WTC11 (cell line): ENCODE measurements around the gene DPYSL3. TPM values are rescaled to one million over a fixed set of nuclear protein-coding genes. Genes with fewer than 3 reads are reported as not detected.

ENCODE experiments used
- ATAC-seq: fragments of 200-7000 bp; cut with Tn5 transposase; 2 replicates; pipeline ENCODE4 v1.10.0; 2021; ENCODE audit warnings: mild to moderate bottlenecking, moderate library complexity
- CTCF ChIA-PET: fragments of 300-600 bp; sonication (Branson Sonifier 250); formaldehyde crosslinking; loops from one replicate; lab custom pipeline; 2021; ENCODE audit warnings: antibody characterized with exemption; lab: Charles Lee
- POLR2A ChIA-PET: fragments of 350-600 bp; sonication (Branson Sonifier 250); formaldehyde crosslinking; loops from one replicate; lab custom pipeline; 2021; ENCODE audit warnings: antibody characterized with exemption; lab: Charles Lee
- DNase-seq: peaks from one replicate; pipeline ENCODE4 v3.0.0; 2021; ENCODE audit warnings: low spot score
- H3K27ac Mint-ChIP-seq: 2 replicates; pipeline ENCODE4 v1.8.0; 2021; ENCODE audit warnings: mixed read lengths
- H3K27me3 Mint-ChIP-seq: 2 replicates; pipeline ENCODE4 v1.8.0; 2021; ENCODE audit warnings: low read depth, mild to moderate bottlenecking, moderate library complexity, mixed read lengths
- H3K36me3 Mint-ChIP-seq: 2 replicates; pipeline ENCODE4 v1.8.0; 2021; ENCODE audit warnings: mixed read lengths
- H3K4me1 Mint-ChIP-seq: 2 replicates; pipeline ENCODE4 v1.8.0; 2022; ENCODE audit warnings: mixed read lengths
- H3K4me3 Mint-ChIP-seq: 2 replicates; pipeline ENCODE4 v1.8.0; 2021; ENCODE audit warnings: mild to moderate bottlenecking, moderate library complexity, mixed read lengths
- H3K9me3 Mint-ChIP-seq: 2 replicates; pipeline ENCODE4 v1.8.0; 2021; ENCODE audit warnings: mixed read lengths
- AFF4 ChIP-seq: sonication (generic); formaldehyde crosslinking; IDR thresholded peaks from 2 replicates; pipeline ENCODE4 v1.8.1; 2023; ENCODE audit warnings: mild to moderate bottlenecking, missing genetic modification reagents, borderline replicate concordance
- AR ChIP-seq: fragments of 250-450 bp; sonication (Bioruptor Pico); IDR thresholded peaks from 2 replicates; pipeline ENCODE4 v1.9.0; 2021; ENCODE audit warnings: mild to moderate bottlenecking
- ERG ChIP-seq: fragments of 250-450 bp; sonication (Bioruptor Pico); IDR thresholded peaks from 2 replicates; pipeline ENCODE4 v1.8.0; 2021; ENCODE audit warnings: mild to moderate bottlenecking
- FOXJ3 ChIP-seq: sonication (generic); formaldehyde crosslinking; IDR thresholded peaks from 2 replicates; pipeline ENCODE4 v1.9.0; 2021; ENCODE audit warnings: missing genetic modification reagents, mild to moderate bottlenecking, borderline replicate concordance
- NFYB ChIP-seq: sonication (generic); formaldehyde crosslinking; conservative IDR thresholded peaks from 2 replicates; pipeline ENCODE4 v1.8.0; 2022; ENCODE audit warnings: low read depth, missing genetic modification reagents
- NR2C2 ChIP-seq: sonication (generic); formaldehyde crosslinking; IDR thresholded peaks from 2 replicates; pipeline ENCODE4 v1.8.0; 2022; ENCODE audit warnings: mild to moderate bottlenecking, missing genetic modification reagents
- SMAD4 ChIP-seq: sonication (generic); formaldehyde crosslinking; IDR thresholded peaks from 2 replicates; pipeline ENCODE4 v1.8.0; 2022; ENCODE audit warnings: mild to moderate bottlenecking, missing genetic modification reagents
- SP1 ChIP-seq: sonication (generic); formaldehyde crosslinking; conservative IDR thresholded peaks from 2 replicates; pipeline ENCODE4 v1.8.1; 2022; ENCODE audit warnings: missing genetic modification reagents
- TEAD1 ChIP-seq: sonication (generic); formaldehyde crosslinking; IDR thresholded peaks from 2 replicates; pipeline ENCODE4 v1.8.0; 2022; ENCODE audit warnings: mild to moderate bottlenecking, missing genetic modification reagents
- ZNF138 ChIP-seq: sonication (generic); formaldehyde crosslinking; conservative IDR thresholded peaks from 2 replicates; pipeline ENCODE4 v1.8.1; 2022; ENCODE audit warnings: mild to moderate bottlenecking, moderate library complexity, missing genetic modification reagents
- ZNF416 ChIP-seq: fragments of 250-450 bp; sonication (Bioruptor Pico); IDR thresholded peaks from 2 replicates; pipeline ENCODE4 v1.9.0; 2021; ENCODE audit warnings: mild to moderate bottlenecking, inconsistent platforms
- total RNA-seq: library from RNA; stranded (reverse); gene quantifications from 3 replicates; pipeline ENCODE4 v1.2.3, GENCODE V29; 2021
- TF ChIP-seq, protein P1 (sequence below): sonication (generic); formaldehyde crosslinking; IDR thresholded peaks from 2 replicates; pipeline ENCODE4 v1.8.1; 2022; ENCODE audit warnings: mild to moderate bottlenecking, moderate library complexity, missing genetic modification reagents
- TF ChIP-seq, protein P2 (sequence below): sonication (generic); formaldehyde crosslinking; IDR thresholded peaks from 2 replicates; pipeline ENCODE4 v1.8.0; 2022; ENCODE audit warnings: mild to moderate bottlenecking, missing genetic modification reagents

The DPYSL3 gene
- total RNA-seq, 1 experiment from 2014 or later: 358 TPM

DNA sequence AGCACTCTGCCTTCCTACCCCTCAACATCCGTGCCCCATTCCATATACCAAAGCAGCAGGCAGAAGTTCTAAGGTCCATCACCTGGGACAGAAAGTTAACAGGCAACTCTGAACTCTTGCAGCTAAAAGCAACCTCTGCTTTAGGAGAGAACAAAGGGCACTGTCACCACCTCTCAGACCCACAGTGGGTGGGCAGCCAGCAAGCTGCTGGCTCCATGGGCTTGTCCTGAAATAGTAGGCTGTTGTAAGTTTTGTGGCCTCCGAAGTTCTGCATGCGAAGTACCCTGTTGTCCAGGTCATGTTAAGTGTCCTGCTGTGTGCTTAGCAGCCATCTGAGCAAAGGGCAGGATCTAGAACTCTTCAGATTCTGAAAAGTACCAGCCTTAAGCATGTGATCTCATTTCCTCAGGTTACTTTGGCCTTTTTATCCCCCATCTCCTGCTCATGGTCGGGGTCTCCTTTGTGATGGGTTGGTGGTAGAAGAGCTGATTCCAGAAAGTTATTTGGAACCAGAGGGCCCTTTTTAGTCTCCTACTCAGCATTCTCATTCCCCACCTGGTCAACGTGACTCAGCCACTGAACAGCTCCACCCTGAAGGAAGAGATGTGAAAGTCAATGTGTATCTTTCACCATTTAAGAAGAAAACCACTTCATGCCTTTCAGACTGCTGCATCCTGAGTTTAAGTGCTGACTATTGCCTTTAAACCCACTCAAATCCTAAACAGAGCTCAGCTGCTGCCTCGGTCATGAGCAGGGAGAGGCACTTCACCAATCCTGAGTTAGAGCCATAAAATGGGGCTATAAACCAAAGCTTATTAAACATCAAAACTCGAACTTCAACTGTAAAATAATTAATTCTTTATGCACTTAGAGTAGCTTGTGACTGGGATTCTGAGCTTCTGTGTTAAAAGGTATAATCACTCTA lies 121.4 kb downstream of the DPYSL3 start:
- H3K27ac Mint-ChIP-seq: peak overlapping the region; percentile 3

More for the DNA sequence above, 121.4 kb downstream of the DPYSL3 start:
- Mint-ChIP-seq H3K4me1 (peaks cover 38% of the 10 kb centered on the region), H3K27me3 (no peaks in the 10 kb centered on the region), H3K4me3 (no peak overlapping the region), H3K36me3 (peaks cover 24% of the 10 kb centered on the region), H3K9me3 (no peaks in the 10 kb centered on the region)
- DNase-seq: no peak
- ChIA-PET POLR2A (no interaction called here), CTCF (interaction anchor here (0.7 to 2.9 kb wide), 8 partner anchors 10 to 239 kb away, joined by 3 to 14 read pairs (median 4); no protein-coding TSS in a partner anchor)
- peak; percentile 56 for ATAC-seq
- TF ChIP-seq AFF4 (CRISPR knock-in tag) (0 out of 2 replicates have a peak, but pooled peaks have one; percentile 25), NFYB (no peak), SP1 (CRISPR knock-in tag) (no peak), ZNF138 (CRISPR knock-in tag) (no peak), FOXJ3 (CRISPR knock-in tag) (no peak), SMAD4 (no peak), TEAD1 (CRISPR knock-in tag) (no peak), AR (CRISPR knock-in tag) (peak; percentile 64; the same call in 1 of the 2 replicates), ERG (CRISPR knock-in tag) (0 out of 2 replicates have a peak, but pooled peaks have one; percentile 12), NR2C2 (CRISPR knock-in tag) (no peak), ZNF416 (CRISPR knock-in tag) (peak; percentile 3; the same call in 1 of the 2 replicates)
- TF ChIP-seq, protein P1, sequence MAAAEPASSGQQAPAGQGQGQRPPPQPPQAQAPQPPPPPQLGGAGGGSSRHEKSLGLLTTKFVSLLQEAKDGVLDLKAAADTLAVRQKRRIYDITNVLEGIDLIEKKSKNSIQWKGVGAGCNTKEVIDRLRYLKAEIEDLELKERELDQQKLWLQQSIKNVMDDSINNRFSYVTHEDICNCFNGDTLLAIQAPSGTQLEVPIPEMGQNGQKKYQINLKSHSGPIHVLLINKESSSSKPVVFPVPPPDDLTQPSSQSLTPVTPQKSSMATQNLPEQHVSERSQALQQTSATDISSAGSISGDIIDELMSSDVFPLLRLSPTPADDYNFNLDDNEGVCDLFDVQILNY: no peak
- TF ChIP-seq, protein P2, sequence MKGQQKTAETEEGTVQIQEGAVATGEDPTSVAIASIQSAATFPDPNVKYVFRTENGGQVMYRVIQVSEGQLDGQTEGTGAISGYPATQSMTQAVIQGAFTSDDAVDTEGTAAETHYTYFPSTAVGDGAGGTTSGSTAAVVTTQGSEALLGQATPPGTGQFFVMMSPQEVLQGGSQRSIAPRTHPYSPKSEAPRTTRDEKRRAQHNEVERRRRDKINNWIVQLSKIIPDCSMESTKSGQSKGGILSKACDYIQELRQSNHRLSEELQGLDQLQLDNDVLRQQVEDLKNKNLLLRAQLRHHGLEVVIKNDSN (CRISPR knock-in tag): no peak
